Measurements from ENCODE around the gene ACACB.

The ACACB gene

GRCh38 chr12:109178532-109178931 lies 62.1 kb downstream of the ACACB start:
- no peak for DNase-seq

DNA sequence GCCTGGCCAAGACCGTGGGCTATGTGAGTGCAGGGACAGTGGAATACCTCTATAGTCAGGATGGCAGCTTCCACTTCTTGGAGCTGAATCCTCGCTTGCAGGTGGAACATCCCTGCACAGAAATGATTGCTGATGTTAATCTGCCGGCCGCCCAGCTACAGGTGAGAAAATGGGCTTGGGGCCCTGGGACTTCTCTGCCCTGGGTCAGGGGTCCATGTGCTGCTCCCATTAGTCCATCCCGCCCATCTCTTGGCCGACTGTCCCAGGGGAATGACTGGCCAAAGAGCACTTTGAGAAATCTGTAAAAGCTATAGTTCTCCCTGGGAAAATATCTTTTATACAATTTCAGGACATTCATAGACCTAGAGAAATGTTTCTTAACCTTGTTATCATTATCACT lies 63.5 kb downstream of the ACACB start:
- no peak for DNase-seq

DNA sequence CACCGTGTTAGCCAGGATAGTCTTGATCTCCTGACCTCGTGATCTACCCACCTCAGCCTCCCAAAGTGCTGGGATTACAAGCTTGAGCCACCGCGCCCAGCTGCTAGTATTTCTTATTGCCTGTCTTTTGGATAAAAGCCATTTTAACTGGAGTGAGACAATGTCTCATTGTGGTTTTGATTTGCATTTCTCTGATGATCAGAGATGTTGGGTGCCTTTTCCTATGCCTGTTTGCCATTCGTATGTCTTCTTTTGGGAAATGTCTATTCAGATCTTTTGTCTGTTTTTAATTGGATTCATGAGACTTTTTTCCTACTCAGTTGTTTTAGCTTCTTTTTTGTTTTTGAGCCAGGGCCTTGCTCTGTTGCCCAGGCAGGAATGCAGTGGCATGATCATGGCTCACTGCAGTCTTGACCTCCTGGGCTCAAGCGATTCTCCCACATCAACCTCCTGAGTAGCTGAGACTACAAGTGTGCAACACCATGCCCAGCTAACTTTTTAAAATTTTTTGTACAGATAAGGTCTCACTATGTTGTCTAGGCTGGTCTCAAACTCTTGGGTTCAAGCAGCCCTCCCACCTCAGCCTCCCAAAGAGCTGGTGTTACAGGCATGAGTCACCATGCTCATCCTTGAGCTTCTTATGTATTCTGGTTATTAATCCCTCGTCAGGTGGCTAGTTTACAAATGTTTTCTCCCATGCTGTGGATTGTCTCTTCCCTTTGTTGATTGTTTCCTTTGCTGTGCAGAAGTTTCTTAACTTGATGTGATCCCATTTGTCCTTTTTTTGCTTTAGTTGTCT lies 65.9 kb downstream of the ACACB start:
- DNase-seq: no peak

GRCh38 chr12:109185441-109185840 lies 69.1 kb downstream of the ACACB start:
- no peak for DNase-seq

DNA sequence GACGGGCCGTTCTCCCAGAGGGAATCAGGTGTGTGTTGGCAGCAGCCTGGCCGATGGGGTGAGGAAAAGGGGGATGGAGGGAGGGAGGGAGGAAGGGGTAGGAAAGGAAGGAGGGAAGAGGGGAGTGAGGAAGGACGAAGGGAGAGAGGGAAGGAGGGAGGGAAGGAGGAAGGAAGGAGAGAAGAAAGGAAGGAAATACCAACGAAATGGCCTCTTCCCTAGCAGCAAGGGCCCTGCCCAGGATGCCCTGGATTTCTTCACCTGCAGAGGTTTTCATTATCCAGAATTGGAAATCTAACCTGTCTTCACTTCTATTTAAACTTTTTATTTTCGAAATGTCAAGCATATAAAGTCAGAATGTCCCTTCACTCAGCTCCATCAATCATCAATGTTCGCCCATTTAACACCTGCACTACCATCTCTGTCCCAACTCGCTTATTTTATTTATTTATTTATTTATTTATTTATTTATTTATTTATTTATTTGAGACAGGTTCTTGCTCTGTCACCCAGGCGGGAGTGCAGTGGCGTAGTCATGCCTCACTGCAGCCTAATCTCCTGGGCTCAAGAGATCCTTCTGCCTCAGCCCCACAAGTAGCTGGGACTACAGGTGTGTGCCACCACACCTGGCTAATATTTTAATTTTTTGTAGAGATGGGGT lies 70.7 kb downstream of the ACACB start:
- DNase-seq: no peak

- DNase-seq: no peak
These were observed 71.8 kb downstream of the ACACB start for GRCh38 chr12:109188108-109188712.

- DNase-seq: no peak
These were observed 72.9 kb downstream of the ACACB start for GRCh38 chr12:109189291-109189690.

DNA sequence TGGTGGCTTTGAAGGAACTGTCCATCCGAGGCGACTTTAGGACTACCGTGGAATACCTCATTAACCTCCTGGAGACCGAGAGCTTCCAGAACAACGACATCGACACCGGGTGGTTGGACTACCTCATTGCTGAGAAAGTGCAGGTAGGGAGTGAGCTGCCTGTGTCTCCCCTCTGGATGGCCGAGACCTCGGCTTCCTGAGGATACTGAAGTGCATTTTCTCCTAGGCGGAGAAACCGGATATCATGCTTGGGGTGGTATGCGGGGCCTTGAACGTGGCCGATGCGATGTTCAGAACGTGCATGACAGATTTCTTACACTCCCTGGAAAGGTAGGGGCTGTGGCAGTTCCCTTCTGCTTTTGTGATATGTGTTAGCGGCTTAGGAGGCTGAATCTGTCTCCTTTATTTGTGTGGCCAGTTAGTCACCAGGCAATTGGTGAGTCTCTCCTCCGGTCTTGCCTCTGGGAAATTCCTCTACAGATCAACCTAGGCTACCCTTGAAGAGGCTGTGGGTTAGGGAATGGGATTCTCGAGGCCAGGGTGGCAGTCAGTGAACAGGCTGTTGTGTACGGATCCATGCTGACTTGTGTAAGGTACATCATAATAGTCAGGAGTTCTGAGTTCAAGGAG lies 75.3 kb downstream of the ACACB start:
- no peak for DNase-seq

- DNase-seq: no peak
These were observed 76.0 kb downstream of the ACACB start for GRCh38 chr12:109192358-109192757.

- no peak for DNase-seq
These were observed 77.5 kb downstream of the ACACB start for GRCh38 chr12:109193896-109194295.

DNA sequence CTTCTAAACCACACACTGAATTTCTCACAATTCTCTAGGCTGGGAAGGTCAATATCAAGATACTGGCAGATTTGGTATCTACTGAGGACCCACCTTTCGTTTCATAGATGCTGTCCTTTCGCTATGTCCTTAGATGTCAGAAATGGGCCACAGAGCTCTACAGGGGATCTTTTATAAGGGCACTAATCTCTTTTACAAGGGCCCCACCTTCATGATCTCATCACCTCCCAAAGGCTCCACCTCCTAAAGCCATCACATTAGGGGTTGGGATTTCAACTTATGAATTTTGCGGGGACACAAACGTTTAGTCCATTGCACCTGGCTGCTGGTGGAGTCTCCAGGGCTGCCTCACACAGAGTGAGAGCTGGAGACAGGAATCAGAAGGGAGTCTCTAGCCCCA lies 79.9 kb downstream of the ACACB start:
- no peak for DNase-seq

DNA sequence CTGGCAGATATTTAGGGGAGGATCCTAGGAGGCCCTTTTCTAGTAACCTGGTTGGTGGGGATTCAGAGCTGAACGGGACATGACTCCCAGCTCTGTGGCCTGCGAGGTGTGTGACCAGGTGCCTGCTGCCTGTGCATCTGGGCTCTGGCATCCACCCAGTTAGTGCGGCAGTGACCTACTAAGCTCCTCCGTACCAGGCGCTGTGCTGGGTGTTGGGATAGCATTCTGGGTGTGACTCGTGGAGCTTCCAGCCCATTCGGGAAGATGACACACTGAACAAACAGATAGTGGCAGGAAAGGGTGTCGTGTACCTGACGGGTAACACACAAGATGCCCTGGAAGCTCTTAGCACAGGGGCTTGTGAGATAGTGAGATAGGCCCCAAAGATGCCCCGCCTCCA lies 80.9 kb downstream of the ACACB start:
- no peak for DNase-seq

DNA sequence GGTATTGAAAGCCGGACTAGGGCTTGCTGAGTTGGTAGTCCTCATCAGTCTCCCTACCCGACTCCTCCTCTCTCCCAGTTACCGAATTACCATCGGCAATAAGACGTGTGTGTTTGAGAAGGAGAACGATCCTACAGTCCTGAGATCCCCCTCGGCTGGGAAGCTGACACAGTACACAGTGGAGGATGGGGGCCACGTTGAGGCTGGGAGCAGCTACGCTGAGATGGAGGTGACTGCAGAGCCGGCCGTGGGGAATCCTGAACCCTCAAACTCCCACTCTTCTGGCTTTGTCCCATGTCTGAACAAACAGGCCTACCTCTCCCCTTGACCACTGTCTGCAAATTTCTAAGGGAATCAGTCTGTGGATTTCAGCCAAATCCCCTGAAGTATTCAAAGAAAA lies 82.9 kb downstream of the ACACB start:
- DNase-seq: no peak

DNA sequence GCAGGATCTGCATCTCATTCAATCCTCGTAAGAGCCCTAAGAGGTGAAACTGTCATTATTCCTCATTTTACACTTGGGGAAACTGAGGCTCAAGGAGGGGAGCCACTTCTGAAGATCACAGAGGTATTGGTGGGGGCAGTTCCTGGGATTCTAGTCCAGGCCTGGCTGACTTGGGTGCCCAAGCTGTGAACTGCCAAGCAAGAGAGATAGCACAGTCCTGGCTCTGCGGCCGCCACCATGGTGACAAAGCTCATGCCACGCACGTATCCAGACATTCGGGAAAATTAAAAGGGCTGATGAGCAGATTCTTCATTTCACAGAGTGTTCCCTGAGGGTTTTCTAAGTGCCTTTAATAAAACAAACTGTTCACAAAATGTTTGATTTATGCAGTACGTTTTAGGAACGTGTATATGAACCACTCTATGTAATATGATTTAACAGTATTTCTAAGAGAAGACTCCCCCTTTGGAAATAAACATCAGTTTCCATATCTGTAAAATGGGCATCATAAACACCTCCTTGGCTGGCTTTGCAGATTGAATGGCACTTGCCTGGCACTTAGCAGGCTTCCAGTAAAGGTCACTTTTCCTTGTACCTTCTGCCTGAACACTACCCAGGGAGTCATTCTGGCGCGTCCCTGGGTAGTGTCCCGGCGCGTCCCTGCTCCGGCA lies 84.6 kb downstream of the ACACB start:
- DNase-seq: no peak

DNA sequence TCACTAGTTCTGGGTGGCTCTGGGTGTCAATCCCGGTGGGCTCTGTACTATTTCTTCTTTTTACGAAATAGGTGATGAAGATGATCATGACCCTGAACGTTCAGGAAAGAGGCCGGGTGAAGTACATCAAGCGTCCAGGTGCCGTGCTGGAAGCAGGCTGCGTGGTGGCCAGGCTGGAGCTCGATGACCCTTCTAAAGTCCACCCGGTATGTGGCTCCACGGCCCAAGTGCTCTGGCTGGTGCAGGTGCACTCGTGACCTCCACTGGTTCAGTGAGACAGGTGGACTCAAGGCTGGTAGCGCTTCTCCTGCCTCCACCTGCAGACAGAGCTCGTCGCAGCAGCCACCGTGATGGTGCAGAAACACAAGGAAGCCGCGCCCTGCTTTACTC lies 85.1 kb downstream of the ACACB start:
- DNase-seq: no peak

GRCh38 chr12:109202770-109203169 lies 86.4 kb downstream of the ACACB start:
- no peak for DNase-seq

DNA sequence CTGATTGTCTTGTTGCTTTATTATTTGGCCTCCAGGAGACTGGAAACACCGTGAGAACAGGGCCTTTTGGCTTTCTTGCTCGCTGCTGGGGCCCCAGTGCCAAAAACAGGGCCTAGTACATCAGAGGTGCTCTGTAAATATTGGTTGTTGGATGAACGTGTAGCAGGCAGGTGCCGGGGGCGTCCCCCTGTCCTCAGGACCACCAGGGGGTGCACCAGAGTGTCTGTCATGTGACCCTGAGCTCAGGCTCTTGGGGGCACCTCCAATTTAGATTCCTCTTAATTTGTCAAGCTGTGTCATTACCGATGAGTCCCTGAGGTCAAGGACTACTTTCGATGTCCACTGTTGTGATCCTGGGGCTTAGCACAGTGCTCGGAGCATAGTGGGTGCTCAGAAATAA lies 87.1 kb downstream of the ACACB start:
- DNase-seq: no peak

DNA sequence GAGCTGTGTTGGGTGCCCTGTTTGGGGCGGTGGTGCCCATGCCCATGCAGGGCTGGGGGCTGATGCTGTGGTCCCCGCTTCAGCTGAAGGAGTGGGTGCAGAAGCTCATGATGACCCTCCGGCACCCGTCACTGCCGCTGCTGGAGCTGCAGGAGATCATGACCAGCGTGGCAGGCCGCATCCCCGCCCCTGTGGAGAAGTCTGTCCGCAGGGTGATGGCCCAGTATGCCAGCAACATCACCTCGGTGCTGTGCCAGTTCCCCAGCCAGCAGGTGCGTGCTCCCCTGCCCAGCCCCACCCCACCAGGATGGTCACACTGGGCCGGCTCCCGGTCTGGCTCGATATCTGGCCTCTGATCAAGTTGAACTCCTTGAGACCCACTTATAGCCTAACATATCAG lies 92.7 kb downstream of the ACACB start:
- DNase-seq: no peak

DNA sequence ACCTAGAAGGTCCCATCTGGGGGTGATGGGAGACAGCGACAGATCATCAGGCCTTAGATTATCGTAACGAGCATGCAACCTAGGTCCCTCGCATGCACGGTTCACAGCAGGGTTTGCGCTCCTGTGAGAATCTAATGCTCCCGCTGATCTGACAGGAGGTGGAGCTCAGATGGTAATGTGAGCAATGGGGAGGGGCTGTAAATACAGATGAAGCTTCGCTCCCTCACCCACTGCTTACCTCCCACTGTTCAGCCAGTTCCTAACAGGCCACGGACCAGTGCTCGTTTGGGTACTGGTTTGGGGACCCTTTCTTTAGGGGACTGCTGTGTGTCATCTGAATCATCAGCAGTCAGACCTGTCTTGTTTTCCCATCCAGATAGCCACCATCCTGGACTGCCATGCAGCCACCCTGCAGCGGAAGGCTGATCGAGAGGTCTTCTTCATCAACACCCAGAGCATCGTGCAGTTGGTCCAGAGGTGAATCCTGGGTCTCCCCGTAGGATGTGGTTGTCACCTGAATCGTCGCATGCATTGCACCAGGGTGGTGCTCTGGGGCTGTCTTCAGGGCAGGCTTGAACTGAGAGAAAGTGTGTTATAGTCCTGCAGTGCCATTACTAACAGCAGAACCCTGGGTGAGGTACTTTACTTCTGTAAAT lies 96.2 kb downstream of the ACACB start:
- no peak for DNase-seq

- DNase-seq: no peak
These were observed 97.7 kb downstream of the ACACB start for GRCh38 chr12:109214131-109214530.

DNA sequence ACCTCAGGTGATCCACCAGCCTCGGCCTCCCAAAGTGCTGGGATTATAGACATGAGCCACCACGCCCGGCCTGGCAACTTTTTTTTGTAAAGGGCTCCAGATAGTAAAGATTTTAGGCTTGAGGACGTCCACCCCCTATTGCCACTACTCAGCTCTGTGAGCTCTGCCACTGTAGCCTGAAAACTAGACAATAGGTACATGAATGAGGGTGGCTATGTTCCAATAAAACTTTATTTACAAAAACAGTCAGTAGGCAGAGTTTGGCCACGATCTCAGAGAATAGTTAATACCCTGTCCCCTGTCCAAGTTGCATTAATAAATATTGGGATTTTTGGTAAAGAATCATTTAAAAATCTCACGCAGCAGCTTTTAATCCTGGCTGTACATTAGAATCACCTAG lies 102.6 kb downstream of the ACACB start:
- no peak for DNase-seq

DNA sequence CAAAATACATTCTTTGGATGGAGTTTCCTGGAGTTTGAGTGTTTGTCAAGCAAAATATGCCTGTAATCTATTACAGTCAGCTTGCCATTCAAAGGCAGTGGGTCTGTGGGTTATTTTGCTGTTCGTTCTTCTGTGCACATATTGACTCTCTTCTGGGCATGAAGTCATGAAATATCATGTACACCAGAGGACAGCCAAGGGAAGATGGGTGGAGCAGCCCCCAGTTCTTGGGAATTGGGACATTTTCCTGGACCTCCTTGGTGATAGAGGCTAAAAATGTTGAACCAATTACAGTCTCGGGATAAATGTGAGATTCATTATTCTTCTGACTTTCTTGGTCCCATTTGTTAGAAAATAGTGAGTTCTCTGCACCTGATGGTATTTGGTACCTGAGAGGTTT lies 103.6 kb downstream of the ACACB start:
- DNase-seq: no peak
